Activated naive CD4-positive, alpha-beta T cell treated with anti-CD3 and anti-CD28 coated beads, Interleukin-2, amount 50 U/mL, for 24 hours (primary cell): ENCODE data around the gene SLC38A10.

Source experiments
- H3K27ac Mint-ChIP-seq: one replicate; pipeline ENCODE4 v1.8.0; 2021; ENCODE audit warnings: mild to moderate bottlenecking, mixed read lengths
- H3K27me3 Mint-ChIP-seq: one replicate; pipeline ENCODE4 v1.8.0; 2021; ENCODE audit warnings: mixed read lengths
- H3K36me3 Mint-ChIP-seq: one replicate; pipeline ENCODE4 v1.8.0; 2021; ENCODE audit warnings: mixed read lengths
- H3K4me1 Mint-ChIP-seq: one replicate; pipeline ENCODE4 v1.8.0; 2021; ENCODE audit warnings: mixed read lengths
- H3K4me3 Mint-ChIP-seq: one replicate; pipeline ENCODE4 v1.8.0; 2021; ENCODE audit warnings: mild to moderate bottlenecking, mixed read lengths
- H3K9me3 Mint-ChIP-seq: one replicate; pipeline ENCODE4 v1.8.0; 2021; ENCODE audit warnings: mixed read lengths

The SLC38A10 gene

DNA sequence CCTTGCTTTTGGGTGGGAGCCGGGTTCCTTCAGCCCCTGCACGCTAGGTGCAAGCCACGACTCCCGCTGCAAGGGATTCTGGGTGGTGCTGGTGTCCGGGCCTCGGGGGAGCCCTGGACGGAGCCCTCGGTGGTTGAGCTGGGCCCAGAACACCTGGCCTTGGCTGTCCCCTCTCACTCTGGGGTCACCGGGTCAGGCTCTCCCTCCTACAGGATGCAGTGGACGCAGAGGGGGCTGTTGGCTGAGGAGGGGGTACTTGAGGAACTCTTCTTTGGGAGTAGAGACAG is 27.9 kb upstream of the SLC38A10 start:
- H3K4me1 Mint-ChIP-seq = no peaks in the 10 kb centered on the region
- no peak overlapping the region for H3K27ac Mint-ChIP-seq
- no peak overlapping the region for H3K4me3 Mint-ChIP-seq
- no peaks in the 10 kb centered on the region for H3K27me3 Mint-ChIP-seq
- no peaks in the 10 kb centered on the region for H3K36me3 Mint-ChIP-seq
- no peaks in the 10 kb centered on the region for H3K9me3 Mint-ChIP-seq

DNA sequence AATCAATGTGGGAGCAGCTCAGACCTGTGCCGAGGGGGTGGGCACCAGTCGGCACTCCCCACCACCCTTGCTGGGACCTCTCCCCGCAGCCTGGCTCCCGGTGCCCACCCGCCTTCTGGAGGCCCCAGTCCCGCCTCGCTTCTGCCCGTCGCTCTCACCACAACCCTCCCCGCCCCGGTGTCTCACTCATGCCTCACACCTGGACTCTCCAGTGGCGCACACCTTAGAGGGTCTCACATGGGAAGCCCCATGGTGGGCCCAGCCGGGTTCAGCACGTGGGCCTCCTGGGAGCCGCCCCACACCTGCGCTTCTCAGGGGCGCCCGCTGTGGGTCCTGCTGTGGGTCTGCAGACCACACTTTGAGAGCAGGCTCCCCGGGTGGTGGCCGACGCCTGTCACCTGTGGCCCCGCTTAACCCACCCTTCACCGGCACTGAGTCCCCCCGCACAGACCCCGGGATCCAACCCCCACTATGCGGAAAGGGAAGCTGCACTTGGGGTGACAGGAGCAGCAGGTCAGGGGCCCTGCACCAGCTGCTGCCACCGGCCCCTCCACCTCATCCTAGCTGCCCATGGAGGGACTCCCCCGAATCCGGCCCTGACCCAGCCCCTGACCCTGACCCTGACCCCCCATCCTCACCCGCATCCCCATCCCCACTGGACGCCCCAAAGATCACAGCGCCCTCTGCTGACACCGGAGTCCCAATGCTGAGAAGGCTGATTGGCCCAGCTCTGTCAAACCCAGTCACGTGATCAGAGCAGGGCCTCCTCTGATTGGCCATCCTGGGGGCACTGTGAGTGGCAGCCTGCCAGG is 27.4 kb upstream of the SLC38A10 start:
- Mint-ChIP-seq H3K36me3 (no peaks in the 10 kb centered on the region), H3K4me1 (no peaks in the 10 kb centered on the region), H3K9me3 (no peaks in the 10 kb centered on the region), H3K4me3 (no peak overlapping the region), H3K27me3 (no peaks in the 10 kb centered on the region), H3K27ac (no peak overlapping the region)

DNA sequence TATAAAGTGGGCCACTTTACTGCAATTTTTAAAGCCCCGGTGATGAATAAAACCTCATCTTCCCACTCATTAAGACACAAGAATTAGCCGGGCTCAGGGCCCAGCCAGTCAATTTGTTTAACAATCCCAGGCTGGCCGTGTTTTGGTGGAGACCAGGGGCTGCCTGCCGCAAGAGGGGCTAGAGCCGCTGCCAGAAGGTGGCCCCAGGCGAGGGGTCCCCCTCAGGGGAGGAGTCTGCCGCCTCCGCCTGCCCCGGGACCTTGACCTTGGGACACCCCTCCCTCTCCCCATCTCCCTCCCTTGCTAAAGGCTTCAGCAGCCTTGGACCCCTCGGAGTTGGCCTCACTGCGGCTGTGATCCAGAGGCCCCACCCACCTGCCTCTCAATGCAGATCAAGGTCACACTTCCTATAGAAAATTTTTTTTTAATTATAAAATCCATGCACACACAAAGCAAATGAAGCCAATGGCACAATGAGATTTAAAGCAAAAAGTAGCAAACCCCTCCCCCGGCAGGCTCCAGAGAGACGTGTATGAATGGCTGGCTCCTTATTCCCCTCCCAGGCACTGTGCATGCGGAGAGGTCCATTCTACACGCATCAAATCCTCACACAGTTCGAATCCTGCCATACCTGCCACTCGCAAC is 23.0 kb upstream of the SLC38A10 start:
- no peak overlapping the region for H3K27ac Mint-ChIP-seq
- no peaks in the 10 kb centered on the region for H3K4me1 Mint-ChIP-seq
- H3K9me3 Mint-ChIP-seq = no peaks in the 10 kb centered on the region
- no peaks in the 10 kb centered on the region for H3K27me3 Mint-ChIP-seq
- no peaks in the 10 kb centered on the region for H3K36me3 Mint-ChIP-seq
- no peak overlapping the region for H3K4me3 Mint-ChIP-seq

- Mint-ChIP-seq H3K9me3 (no peaks in the 10 kb centered on the region), H3K27ac (no peak overlapping the region), H3K36me3 (no peaks in the 10 kb centered on the region)
Measured at GRCh38 chr17:81317530-81317821, 22.4 kb upstream of the SLC38A10 start.

GRCh38 chr17:81315885-81316391 is 20.8 kb upstream of the SLC38A10 start:
- Mint-ChIP-seq H3K4me1 (no peaks in the 10 kb centered on the region), H3K36me3 (no peaks in the 10 kb centered on the region), H3K27ac (no peak overlapping the region), H3K9me3 (no peaks in the 10 kb centered on the region), H3K4me3 (no peak overlapping the region), H3K27me3 (no peaks in the 10 kb centered on the region)

More at GRCh38 chr17:81317530-81317821, 22.4 kb upstream of the SLC38A10 start:
- Mint-ChIP-seq H3K4me1 (no peaks in the 10 kb centered on the region), H3K4me3 (no peak overlapping the region), H3K27me3 (no peaks in the 10 kb centered on the region)

DNA sequence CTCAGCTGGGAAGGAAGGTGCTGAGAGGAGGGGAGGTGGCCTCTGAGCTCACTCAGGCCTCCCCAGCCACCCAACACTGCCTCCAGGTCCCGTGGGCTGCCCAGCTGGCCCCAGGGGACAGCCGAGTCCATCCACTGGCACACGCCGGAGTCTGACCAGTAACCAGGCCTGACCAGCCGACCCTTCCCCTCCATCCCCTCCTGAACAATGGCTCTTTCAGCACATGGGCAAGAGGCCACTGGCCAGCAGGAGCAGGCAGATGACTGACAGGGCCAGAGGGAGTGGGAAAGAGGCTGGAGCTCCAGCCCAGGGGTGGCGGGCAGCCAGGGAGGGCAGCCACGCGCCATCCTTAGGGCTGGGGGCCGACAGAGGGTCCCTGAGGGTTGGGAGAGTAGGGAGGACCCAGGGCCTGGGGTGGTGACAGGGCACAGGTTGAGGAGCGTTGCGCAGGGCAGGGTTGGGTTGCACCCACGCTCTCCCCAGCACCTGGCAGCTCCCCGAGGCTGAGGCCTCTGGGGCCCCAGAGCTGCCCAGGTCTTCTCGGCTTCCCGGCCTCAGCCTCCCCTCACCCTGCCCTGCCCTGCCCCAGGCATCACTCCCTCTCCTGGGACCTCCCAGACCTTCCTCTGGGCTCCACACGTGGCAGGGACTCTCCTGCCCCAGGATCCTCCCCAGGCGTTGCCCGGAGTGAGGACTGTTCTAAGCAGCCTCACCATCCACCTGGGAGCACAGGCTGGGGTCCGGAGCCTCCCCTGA is 20.2 kb upstream of the SLC38A10 start:
- Mint-ChIP-seq H3K27me3 (no peaks in the 10 kb centered on the region), H3K4me3 (no peak overlapping the region), H3K4me1 (no peaks in the 10 kb centered on the region), H3K9me3 (no peaks in the 10 kb centered on the region), H3K27ac (no peak overlapping the region), H3K36me3 (no peaks in the 10 kb centered on the region)

GRCh38 chr17:81314398-81315081 is 19.4 kb upstream of the SLC38A10 start:
- Mint-ChIP-seq H3K27me3 (no peaks in the 10 kb centered on the region), H3K4me1 (no peaks in the 10 kb centered on the region), H3K4me3 (no peak overlapping the region), H3K36me3 (no peaks in the 10 kb centered on the region), H3K27ac (no peak overlapping the region), H3K9me3 (no peaks in the 10 kb centered on the region)

DNA sequence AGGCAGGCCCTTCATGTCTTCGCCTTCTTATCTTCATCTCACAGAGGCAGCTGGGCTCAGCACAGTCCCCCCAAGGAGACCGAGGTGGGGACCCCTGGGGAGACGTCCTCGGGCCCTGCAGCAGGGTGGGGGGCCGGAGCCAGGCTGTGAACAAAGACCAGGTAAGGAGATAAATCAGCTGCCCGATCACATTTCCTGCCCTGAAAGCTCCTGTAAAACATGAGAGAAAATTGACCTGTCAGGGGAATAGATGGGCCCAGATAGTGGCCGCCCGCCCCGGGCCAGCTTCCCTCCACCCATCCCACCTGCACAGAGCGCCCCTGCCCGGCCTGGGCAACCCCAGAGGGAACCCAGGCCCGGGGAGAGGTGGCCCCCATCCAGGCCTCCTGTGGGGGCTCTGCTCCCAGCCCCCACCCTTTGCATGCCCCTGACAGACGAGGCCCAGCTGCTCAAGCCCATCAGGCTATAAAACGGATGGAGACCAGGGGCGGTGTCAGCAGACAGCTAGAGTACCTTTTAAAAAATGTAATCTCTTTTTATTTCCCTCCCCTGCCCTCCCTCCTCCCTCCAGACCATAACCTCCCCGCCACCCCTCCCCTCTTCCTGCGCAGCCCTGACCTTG is 18.8 kb upstream of the SLC38A10 start:
- H3K4me1 Mint-ChIP-seq = peaks cover 4% of the 10 kb centered on the region
- H3K36me3 Mint-ChIP-seq = no peaks in the 10 kb centered on the region
- H3K9me3 Mint-ChIP-seq = no peaks in the 10 kb centered on the region
- peaks cover 3% of the 10 kb centered on the region for H3K27me3 Mint-ChIP-seq
- no peak overlapping the region for H3K27ac Mint-ChIP-seq
- H3K4me3 Mint-ChIP-seq = no peak overlapping the region

GRCh38 chr17:81312624-81313325 is 17.7 kb upstream of the SLC38A10 start:
- peaks cover 4% of the 10 kb centered on the region for H3K4me1 Mint-ChIP-seq
- H3K36me3 Mint-ChIP-seq = no peaks in the 10 kb centered on the region
- H3K27ac Mint-ChIP-seq = no peak overlapping the region
- no peaks in the 10 kb centered on the region for H3K9me3 Mint-ChIP-seq
- H3K4me3 Mint-ChIP-seq = no peak overlapping the region
- H3K27me3 Mint-ChIP-seq = peaks cover 3% of the 10 kb centered on the region

DNA sequence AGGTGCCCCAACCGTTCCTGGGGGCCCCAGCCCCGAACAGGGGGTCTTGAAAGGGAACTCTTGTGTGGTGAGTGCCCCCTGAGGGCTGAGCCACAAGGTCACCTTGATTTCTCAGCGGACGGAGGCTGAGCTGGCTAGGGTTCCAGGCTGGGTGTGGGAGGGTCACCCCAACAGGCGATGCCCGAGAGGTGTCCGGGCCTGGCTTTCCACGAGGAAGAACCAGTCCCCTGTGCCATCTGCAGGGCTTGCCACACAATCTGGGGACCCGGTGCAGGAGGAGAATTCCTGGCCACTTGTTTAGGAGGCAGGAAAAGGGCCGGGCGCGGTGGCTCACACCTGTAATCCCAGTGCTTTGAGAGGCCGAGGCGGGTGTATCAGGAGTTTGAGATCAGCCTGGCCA is 16.8 kb upstream of the SLC38A10 start:
- H3K9me3 Mint-ChIP-seq = no peaks in the 10 kb centered on the region
- no peak overlapping the region for H3K4me3 Mint-ChIP-seq
- H3K36me3 Mint-ChIP-seq = no peaks in the 10 kb centered on the region
- H3K27me3 Mint-ChIP-seq = peaks cover 3% of the 10 kb centered on the region
- peaks cover 4% of the 10 kb centered on the region for H3K4me1 Mint-ChIP-seq
- no peak overlapping the region for H3K27ac Mint-ChIP-seq

DNA sequence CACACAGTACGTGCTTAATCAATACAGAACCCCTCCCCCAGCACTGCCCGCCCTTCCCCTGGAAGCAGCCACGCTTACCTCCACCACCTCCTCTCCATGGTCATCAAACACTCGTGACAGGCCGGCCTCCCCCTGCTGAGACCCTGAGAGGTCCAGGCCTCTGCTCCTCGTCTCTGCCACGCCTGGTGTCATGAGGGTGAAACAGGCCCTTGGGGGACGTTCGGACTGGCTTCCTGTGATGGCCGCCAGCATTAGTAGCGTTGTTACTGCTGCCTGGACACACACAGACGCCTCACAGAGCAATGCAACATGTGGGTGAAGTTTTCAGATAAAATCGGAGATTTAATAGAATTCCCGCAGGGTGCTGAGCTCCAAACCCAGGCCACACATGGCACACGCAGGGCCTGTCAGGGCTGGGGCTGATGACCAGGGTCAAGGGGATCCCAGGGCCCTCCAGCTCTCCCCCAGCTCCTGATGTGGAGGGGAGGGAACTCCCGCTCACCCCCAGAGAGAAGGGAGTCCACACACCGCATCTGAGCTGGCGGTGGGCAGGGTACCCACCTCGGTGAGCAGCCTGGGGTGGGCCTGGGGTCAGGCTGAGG is 15.9 kb upstream of the SLC38A10 start:
- no peak overlapping the region for H3K4me3 Mint-ChIP-seq
- H3K36me3 Mint-ChIP-seq = no peaks in the 10 kb centered on the region
- H3K27ac Mint-ChIP-seq = no peak overlapping the region
- H3K9me3 Mint-ChIP-seq = no peaks in the 10 kb centered on the region
- H3K27me3 Mint-ChIP-seq = peaks cover 3% of the 10 kb centered on the region
- peaks cover 4% of the 10 kb centered on the region for H3K4me1 Mint-ChIP-seq

DNA sequence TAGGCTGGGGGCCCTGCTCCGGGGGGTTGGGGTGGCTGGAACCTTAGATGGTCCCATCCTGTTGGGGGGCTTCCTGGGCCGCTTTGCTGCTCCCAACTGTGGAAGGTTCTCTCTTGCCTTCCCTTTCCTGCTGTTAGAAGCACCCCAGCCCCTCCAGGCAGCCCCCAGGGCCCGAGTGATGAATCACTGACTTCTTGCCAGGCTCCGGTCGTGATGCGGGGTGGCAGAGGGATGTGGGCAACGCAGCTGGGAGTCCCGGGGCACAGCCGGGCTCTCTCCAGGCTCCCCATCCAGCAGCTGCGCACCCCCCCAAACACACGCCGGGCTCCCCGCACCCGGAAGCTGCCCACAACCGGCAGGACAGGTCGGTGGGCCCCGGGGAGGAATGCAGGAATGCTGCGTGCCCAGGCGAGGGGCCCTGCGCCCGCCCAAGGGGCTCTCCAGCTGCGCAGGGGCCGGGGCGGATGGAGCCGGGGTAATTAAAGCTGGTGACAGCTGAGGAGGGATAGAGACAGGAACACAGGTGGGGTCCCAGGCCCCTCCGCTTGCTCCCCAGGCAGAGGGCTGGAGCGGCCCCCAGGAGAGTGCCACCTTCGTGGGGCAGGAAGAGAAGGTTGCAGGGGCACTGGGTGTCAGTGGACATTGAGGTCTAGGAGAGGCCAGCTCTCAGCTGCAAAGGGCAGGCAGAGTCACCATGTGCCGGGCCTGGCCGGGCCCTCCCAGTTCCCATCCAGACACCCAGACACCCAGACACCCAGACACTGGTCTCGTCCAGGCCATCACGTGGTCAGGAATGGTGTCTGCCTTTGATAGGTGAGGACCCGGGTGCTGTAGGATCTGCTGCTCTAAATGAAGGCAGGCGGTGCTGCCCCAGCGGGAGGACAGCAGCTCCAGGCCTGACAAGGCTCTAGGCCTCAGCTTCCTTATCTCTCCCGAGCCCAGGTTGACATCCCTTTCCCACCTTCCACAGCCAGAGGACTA is 15.0 kb upstream of the SLC38A10 start:
- H3K4me3 Mint-ChIP-seq = no peak overlapping the region
- H3K27ac Mint-ChIP-seq = no peak overlapping the region
- H3K27me3 Mint-ChIP-seq = peaks cover 3% of the 10 kb centered on the region
- no peaks in the 10 kb centered on the region for H3K36me3 Mint-ChIP-seq
- H3K9me3 Mint-ChIP-seq = no peaks in the 10 kb centered on the region
- peaks cover 4% of the 10 kb centered on the region for H3K4me1 Mint-ChIP-seq

DNA sequence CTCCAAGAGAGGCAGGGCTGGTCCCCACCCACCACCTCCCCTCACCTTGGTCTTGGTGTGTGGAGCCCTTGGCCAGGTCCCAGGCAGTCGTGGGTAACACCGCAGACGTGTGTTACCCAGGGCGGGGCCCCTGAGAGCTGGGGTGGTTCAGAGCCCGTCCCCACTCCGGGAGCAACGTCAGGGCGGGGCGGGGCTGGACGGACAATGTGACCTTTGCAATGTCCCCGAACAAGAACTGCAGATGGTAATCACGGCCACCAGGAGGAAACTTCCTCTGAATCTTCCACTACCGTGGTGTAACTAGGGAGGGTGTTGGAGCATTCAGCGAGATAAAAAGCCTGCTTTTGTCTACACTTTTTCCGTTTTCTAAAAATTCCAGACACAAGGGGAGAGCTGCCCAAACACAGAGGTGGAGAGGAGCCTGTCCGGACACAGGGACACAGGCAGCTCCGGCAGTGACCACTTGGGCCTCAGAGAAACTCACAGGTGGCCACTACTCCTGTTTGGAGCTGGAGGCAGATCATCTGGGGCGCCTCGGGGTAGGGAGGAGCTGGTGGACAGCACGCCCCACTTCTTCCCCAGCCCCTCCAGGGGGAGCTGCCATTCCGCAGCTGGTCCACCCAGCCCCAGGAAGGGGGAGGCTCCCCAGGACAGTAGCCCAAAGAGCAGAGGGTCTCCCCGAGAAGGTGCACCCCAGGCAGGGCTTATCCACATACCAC is 14.2 kb upstream of the SLC38A10 start:
- Mint-ChIP-seq H3K4me3 (no peak overlapping the region), H3K4me1 (peaks cover 4% of the 10 kb centered on the region), H3K36me3 (no peaks in the 10 kb centered on the region), H3K27ac (no peak overlapping the region), H3K9me3 (no peaks in the 10 kb centered on the region), H3K27me3 (peaks cover 3% of the 10 kb centered on the region)
